ENCODE results near the gene PKN3. TPM values are rescaled to one million over a fixed set of nuclear protein-coding genes. Genes with fewer than 3 reads are reported as not detected.

The PKN3 gene
- total RNA-seq, 2 experiments from 2014 or later = 0.95 to 1.9 TPM

- ATAC-seq (ENCODE audit: poor library complexity) (no peak), DNase-seq (no peak)
- intact Hi-C loops (cut with DNase I, micrococcal nuclease) = no loop called here
- Histone ChIP-seq H3K27ac (ENCODE audit: low read depth in 1 of 2, low read length in 2 of 2) (no peak overlapping the region), H3K36me3 (ENCODE audit: insufficient read depth, low read length) (peaks cover 41% of the 10 kb centered on the region), H3K4me3 (ENCODE audit: low read length) (no peak overlapping the region), H3K9me3 (ENCODE audit: control insufficient read depth in 1 of 2, insufficient read depth in 1 of 2, low read length in 2 of 2) (peaks cover 0 to 4% of the 10 kb centered on the region in 2 experiments), H3K4me1 (ENCODE audit: insufficient read depth, low read length) (no peaks in the 10 kb centered on the region), H3K27me3 (ENCODE audit: control insufficient read depth in 1 of 2, insufficient read depth in 2 of 2, low read length in 2 of 2) (no peaks in the 10 kb centered on the region)
- Mint-ChIP-seq H3K27ac (no peak overlapping the region), H3K4me3 (no peak overlapping the region), H3K9me3 (no peaks in the 10 kb centered on the region), H3K27me3 (no peaks in the 10 kb centered on the region), H3K4me1 (ENCODE audit: low read depth) (peaks cover 10% of the 10 kb centered on the region), H3K36me3 (ENCODE audit: low read depth) (peaks cover 37% of the 10 kb centered on the region)
- no peak for TF ChIP-seq CTCF (IDR thresholded peaks at IDR 0.05)
- ChIA-PET POLR2A (no interaction called here), CTCF (no interaction called here)
Observed at GRCh38 chr9:128753627-128754026, 51.3 kb downstream of the PKN3 start.

GRCh38 chr9:128757602-128758001 lies 55.3 kb downstream of the PKN3 start:
- intact Hi-C loops (cut with DNase I, micrococcal nuclease) = no loop called here
- POLR2A ChIA-PET = no interaction called here

GRCh38 chr9:128762671-128763449 lies 60.6 kb downstream of the PKN3 start:
- no peaks in the 10 kb centered on the region for H3K9me3 ChIP-seq (ENCODE audit: control insufficient read depth in 1 of 2, insufficient read depth in 1 of 2, low read length in 2 of 2)
- peaks cover 5% of the 10 kb centered on the region for H3K36me3 ChIP-seq (ENCODE audit: insufficient read depth, low read length)
- peaks cover 15% of the 10 kb centered on the region for H3K36me3 Mint-ChIP-seq (ENCODE audit: low read depth)
- intact Hi-C loops (cut with DNase I, micrococcal nuclease) = no loop called here
- TF ChIP-seq CTCF (IDR thresholded peaks at IDR 0.05) = no peak
- no peak overlapping the region for H3K27ac Mint-ChIP-seq
- peaks cover 6% of the 10 kb centered on the region for H3K4me1 ChIP-seq (ENCODE audit: insufficient read depth, low read length)
- no peak overlapping the region for H3K4me3 Mint-ChIP-seq
- H3K4me1 Mint-ChIP-seq (ENCODE audit: low read depth) = peaks cover 39% of the 10 kb centered on the region
- H3K27me3 ChIP-seq (ENCODE audit: control insufficient read depth in 1 of 2, insufficient read depth in 2 of 2, low read length in 2 of 2) = no peaks in the 10 kb centered on the region
- no peak for DNase-seq
- CTCF ChIA-PET = no interaction called here
- POLR2A ChIA-PET = no interaction called here
- H3K9me3 Mint-ChIP-seq = no peaks in the 10 kb centered on the region
- ATAC-seq (ENCODE audit: poor library complexity) = no peak
- H3K27ac ChIP-seq (ENCODE audit: low read depth in 1 of 2, low read length in 2 of 2) = no peak overlapping the region
- no peak overlapping the region for H3K4me3 ChIP-seq (ENCODE audit: low read length)
- H3K27me3 Mint-ChIP-seq = no peaks in the 10 kb centered on the region

More at GRCh38 chr9:128757602-128758001, 55.3 kb downstream of the PKN3 start:
- Mint-ChIP-seq H3K36me3 (ENCODE audit: low read depth) (peaks cover 17% of the 10 kb centered on the region), H3K4me3 (no peak overlapping the region), H3K27ac (no peak overlapping the region), H3K4me1 (ENCODE audit: low read depth) (peaks cover 13% of the 10 kb centered on the region), H3K9me3 (no peaks in the 10 kb centered on the region), H3K27me3 (no peaks in the 10 kb centered on the region)
- Histone ChIP-seq H3K4me1 (ENCODE audit: insufficient read depth, low read length) (no peaks in the 10 kb centered on the region), H3K9me3 (ENCODE audit: control insufficient read depth in 1 of 2, insufficient read depth in 1 of 2, low read length in 2 of 2) (peaks cover 0 to 4% of the 10 kb centered on the region in 2 experiments), H3K4me3 (ENCODE audit: low read length) (no peak overlapping the region), H3K36me3 (ENCODE audit: insufficient read depth, low read length) (peaks cover 17% of the 10 kb centered on the region), H3K27ac (ENCODE audit: low read depth in 1 of 2, low read length in 2 of 2) (no peak overlapping the region), H3K27me3 (ENCODE audit: control insufficient read depth in 1 of 2, insufficient read depth in 2 of 2, low read length in 2 of 2) (no peaks in the 10 kb centered on the region)
- TF ChIP-seq CTCF (IDR thresholded peaks at IDR 0.05) = no peak
- CTCF ChIA-PET = interaction anchor here (1.4 kb wide), 1 partner anchor 61 kb away, joined by 3 read pairs; the partner anchor contains the start of gene ENDOG
- DNase-seq = no peak
- no peak for ATAC-seq (ENCODE audit: poor library complexity)

Measured in CD4-positive, alpha-beta T cell (primary cell).